Left ventricle myocardium superior (tissue), 1 donor: Measurements from ENCODE around the gene FANCG. TPM values are rescaled to one million over a fixed set of nuclear protein-coding genes. Genes with fewer than 3 reads are reported as not detected.

Experiments used
- ATAC-seq: fragments of 200-7000 bp; cut with Tn5 transposase; one replicate; pipeline ENCODE4 v1.9.1; 2020; ENCODE audit warnings: mild to moderate bottlenecking, moderate library complexity
- DNase-seq: peaks from one replicate; pipeline ENCODE4 v3.0.0-alpha.2; 2020
- intact Hi-C: fragments of 100-400 bp; cut with micrococcal nuclease; formaldehyde crosslinking; loops from one replicate; pipeline ENCODE4 v1.11.0; 2022
- total RNA-seq: library from RNA; stranded (reverse); fragmentation: NEBNext Ultra II Directional; extraction: Animal tissue kit (Norgen Biotek cat#: 25700); gene quantifications from one replicate; pipeline ENCODE4 v1.2.1, GENCODE V29; 2021
- donor health status: DM: no; HTN: yes; CAD: no; lungs with severe emphysema.

FANCG gene
- total RNA-seq, 1 donor from 2014 or later: 4.4 TPM

GRCh38 chr9:35035851-35036701 lies 43.7 kb downstream of the FANCG start:
- intact Hi-C loops: no loop called here
- ATAC-seq: peak; percentile 79
- DNase-seq: peak; percentile 78

DNA sequence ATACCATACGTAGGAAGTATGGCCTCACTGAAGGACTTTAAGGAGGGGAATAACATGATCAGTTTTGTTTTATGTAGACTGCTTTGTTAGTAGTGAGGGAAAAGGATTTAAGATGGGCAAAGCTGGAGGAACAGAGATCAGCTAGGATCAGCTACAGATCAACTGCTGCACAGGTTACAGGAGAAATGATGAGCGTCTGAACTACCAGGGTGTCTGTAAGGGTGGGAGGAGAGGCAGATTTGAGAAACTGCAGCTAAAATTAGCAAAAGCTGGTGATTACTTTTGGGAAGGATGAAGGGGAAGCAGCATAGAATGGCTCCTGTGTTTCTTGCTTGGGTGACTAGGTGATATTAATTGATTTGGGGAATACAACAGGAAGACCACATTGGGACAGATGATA lies 46.6 kb downstream of the FANCG start:
- intact Hi-C loops: no loop called here
- ATAC-seq: no peak
- DNase-seq: no peak

- intact Hi-C loops: no loop called here
- DNase-seq: no peak
- ATAC-seq: peak; percentile 53
Measured at GRCh38 chr9:35029852-35030251, 49.9 kb downstream of the FANCG start.

- ATAC-seq: no peak
- DNase-seq: no peak
- intact Hi-C loops: no loop called here
Measured at GRCh38 chr9:35029241-35029640, 50.5 kb downstream of the FANCG start.

DNA sequence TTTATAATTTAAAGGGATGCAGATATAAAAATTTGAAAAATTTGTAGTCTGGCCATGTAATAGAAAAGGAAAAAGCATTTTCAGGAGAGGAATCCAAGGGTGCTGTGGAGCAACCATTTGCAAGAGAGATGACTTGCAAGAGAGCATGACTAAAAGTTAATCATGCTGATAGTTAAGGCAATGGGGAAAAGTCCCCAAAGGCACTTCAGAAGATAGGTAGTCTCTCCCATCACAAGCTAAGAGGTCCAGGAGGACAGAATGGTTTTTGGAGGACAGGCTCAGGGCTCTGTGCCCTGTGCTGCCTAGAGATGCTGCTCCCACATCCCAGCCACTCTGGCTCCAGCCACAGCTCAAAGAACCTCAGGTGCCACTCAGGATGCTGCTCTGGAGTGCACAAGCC lies 51.4 kb downstream of the FANCG start:
- DNase-seq: no peak
- no peak for ATAC-seq
- intact Hi-C loops: no loop called here

DNA sequence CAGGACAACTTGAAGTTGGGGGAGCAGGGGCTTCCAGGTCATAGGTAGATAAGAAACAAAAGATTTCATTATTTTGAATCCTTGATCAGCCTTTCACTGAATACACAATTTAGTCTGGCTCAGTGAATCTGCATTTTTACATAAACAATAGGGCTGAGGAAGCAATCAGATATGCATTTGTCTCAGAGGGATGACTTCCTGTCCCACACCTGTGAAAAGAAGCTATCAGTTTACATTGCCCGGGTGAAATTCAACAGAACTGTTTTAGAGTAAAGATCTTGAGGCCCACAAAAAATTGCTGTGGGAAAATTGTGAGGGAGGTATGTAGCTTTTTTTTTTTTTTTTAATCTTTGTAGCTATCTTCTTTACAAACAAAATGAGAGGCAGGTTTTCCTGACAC lies 51.9 kb downstream of the FANCG start:
- ATAC-seq: no peak
- intact Hi-C loops: no loop called here

DNA sequence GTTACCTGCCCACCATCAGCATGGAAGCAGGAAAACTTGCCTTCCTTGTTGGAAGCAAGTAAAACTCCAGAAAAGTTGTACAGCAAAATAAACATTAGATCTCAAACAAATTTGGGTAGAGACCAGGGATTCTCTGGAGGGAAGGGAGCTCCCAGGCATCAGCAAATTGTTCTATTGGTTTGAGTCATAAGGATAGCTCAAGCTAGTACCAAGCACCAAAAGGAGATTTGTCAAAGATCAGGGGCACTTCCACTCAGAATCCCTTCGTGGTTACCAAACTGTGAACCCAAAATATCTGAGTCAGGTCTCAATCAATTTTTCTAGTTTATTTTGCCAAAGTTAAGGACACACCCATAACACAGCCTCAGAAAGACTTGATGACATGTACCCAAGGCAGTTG lies 52.4 kb downstream of the FANCG start:
- ATAC-seq (no peak), DNase-seq (no peak)
- intact Hi-C loops: no loop called here

More for the DNA sequence above, 51.9 kb downstream of the FANCG start:
- no peak for DNase-seq

GRCh38 chr9:35026671-35027070 lies 53.1 kb downstream of the FANCG start:
- ATAC-seq (peak; percentile 21), DNase-seq (no peak)
- intact Hi-C loops: no loop called here

Other genes with a start within 250 kb of the FANCG start
- 0.10 TPM for gene PHF24, start 121.7 kb downstream of the FANCG start, total RNA-seq
- 36.2 TPM for gene DNAJB5, start 90.2 kb downstream of the FANCG start, total RNA-seq
- 233 TPM for gene VCP, start 7.3 kb downstream of the FANCG start, total RNA-seq
- 9.5 TPM for gene PIGO, start 16.6 kb upstream of the FANCG start, total RNA-seq
- 150 TPM for gene STOML2, start 23.2 kb upstream of the FANCG start, total RNA-seq
- gene ATOSB, start 35.9 kb upstream of the FANCG start, total RNA-seq: 15.6 TPM
- gene UNC13B, start 82.1 kb upstream of the FANCG start, total RNA-seq: 25.5 TPM